Lower leg skin (tissue), 3 donors: ENCODE data around the gene CD302.

ENCODE experiments used
- CTCF ChIP-seq, 3 donors: fragments of 450-650 bp; IDR thresholded peaks; one replicate each; pipeline ENCODE4 v1.5.1; 2016; ENCODE audit warnings: antibody characterized with exemption in 3 of 3, mild to moderate bottlenecking in 3 of 3, moderate library complexity in 2 of 3
- POLR2A ChIP-seq, 2 donors: fragments of 450-650 bp; IDR thresholded peaks; one replicate each; pipeline ENCODE4 v1.6.1; 2016 to 2017; ENCODE audit warnings: antibody characterized with exemption in 2 of 2, mild to moderate bottlenecking in 1 of 2, moderate library complexity in 1 of 2

GRCh38 chr2:159769147-159769546 is 28.9 kb downstream of the CD302 start:
- TF ChIP-seq CTCF (IDR thresholded peaks at IDR 0.05), result no peak
- TF ChIP-seq POLR2A (IDR thresholded peaks at IDR 0.05), result no peak
